ENCODE measurements around the gene PAN3.
A peak's percentile ranks its signal among the peaks of the same experiment; 100 is the strongest.
"Not testable (repeated sequence)": the region's sequence is repeated elsewhere in the genome, so short reads cannot be mapped to it uniquely, and the experiment has no call there.

PAN3 gene

GRCh38 chr13:28136916-28137315 is 1.4 kb upstream of the PAN3 start:
- DNase-seq (ENCODE audit: low read depth in 2 of 2): no peak

GRCh38 chr13:28137596-28137995 is 749 bp upstream of the PAN3 start:
- DNase-seq (ENCODE audit: low read depth in 2 of 2): no peak

DNA sequence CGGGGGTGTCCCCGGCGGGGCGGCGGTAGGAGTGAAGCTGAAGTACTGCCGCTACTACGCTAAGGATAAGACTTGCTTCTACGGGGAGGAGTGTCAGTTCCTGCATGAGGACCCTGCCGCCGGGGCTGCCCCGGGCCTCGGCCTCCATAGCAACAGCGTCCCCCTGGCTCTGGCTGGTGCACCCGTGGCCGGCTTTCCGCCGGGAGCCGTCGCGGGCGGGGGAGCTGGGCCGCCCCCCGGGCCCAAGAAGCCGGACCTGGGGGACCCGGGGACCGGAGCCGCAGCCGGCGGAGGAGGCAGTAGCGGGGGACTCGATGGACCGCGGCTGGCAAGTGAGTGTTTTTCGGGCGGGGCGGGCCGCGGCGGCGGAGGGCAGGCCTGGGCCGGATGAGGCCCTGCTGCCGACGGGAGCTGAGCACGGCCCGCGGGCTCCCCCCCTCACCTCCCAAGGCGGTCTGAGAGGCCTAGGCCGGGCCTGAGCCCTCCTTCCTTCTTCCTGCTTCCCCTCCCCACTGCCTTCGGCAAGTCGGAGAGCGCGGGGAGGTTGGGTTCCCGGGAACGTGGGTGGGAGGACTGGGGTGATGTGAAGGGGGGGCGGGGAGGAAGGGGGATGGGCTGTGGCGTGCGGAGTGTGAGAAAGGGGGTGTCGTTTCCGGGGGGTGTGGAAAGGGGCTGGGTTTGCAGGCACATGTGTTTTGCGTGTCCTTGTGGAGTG is 568 bp downstream of the PAN3 start:
- peak; percentile 62 to 86 for DNase-seq (ENCODE audit: low read depth in 2 of 2)

- no peak for DNase-seq (ENCODE audit: low read depth in 2 of 2)
Observed at GRCh38 chr13:28140433-28141125, 2.2 kb downstream of the PAN3 start.

DNA sequence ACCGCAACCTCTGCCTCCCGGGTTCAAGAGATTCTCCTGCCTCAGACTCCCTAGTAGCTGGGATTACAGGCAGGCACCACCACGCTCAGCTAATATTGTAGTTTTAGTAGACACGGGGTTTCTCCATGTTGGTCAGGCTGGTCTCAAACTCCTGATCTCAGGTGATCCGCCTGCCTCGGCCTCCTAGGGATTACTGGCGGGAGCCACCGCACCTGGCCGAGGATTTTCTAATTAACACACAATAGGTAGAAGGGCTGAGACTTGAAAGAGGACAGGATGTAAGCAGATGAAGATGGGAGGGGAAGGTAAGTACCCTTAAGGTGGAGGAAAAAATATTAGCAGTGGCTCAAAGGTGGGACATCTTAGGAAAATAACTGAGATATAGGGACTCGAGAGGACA is 3.2 kb downstream of the PAN3 start:
- DNase-seq (ENCODE audit: low read depth in 2 of 2): not testable (repeated sequence)

DNA sequence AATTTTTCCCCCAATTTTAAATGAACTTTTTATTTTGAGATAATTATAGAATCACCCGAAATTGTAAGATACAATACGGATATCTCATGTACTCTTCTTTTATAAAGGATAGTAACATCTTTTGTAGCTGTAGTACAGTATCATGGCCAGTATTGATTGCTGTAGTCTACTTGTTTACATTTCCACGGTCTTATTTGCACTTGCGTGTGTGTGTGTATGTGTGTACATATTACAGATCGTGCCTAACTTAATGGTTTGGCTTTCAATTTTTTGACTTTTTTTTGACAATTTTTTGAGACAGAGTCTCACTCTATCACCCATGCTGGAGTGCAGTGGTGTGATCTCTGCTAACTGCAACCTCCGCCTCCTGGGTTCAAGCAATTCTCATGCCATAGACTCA is 6.7 kb downstream of the PAN3 start:
- no peak for DNase-seq (ENCODE audit: low read depth in 2 of 2)

DNA sequence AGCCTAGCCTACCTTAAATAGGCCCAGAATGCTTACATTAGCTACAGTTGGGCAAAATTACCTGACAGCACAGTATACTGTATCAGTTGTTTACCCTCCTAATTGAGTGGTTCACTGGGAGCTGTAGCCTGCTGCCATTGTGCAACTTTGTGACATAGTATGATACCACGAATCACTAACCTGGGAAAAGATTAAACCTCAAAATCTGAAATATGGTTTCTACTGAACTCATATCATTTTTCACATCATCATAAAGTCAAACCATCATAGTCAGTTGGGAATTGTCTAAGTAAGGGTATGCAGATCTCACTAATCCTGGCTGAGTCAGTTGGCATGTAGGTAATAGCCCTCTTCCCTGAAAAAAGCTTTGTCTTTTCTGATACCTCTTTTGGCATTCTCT is 9.2 kb downstream of the PAN3 start:
- DNase-seq (ENCODE audit: low read depth in 2 of 2): no peak

DNA sequence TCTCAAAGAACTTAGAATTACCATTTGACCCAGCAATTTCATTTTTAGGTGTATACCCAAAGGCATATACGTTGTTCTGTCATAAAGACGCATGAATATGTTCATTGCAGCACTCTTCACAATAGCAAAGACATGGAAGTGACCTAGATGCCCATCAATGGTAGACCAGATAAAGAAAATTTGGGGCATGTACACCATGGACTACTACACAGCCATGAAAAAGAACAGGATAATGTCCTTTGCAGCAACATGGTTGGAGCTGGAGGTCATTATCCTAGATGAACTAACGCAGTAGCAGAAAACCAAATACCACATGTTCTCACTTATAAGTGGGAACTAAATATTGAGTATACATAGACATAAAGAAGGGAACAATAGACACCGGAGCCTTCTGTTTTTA is 20.7 kb downstream of the PAN3 start:
- no peak for DNase-seq (ENCODE audit: low read depth in 2 of 2)

DNA sequence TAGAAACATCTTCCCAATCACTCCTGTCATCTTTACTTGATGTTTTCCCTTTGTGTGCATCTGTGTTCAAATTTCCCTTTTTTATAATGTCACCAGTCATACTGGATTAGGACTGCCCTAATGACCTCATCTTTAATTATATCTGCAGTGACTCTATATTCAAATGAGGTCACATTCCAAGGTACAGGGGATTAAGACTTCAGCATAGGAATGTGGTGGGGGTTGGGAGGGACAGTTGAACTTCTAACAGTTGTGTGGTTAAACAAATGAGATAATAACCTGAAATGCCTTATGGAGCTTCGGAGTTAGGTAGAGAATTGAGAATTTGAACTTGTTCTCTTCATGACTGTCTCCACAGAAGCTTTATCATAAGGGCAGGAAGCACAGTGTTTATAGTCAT is 23.0 kb downstream of the PAN3 start:
- DNase-seq (ENCODE audit: low read depth in 2 of 2): no peak

GRCh38 chr13:28163587-28163986 is 25.2 kb downstream of the PAN3 start:
- DNase-seq (ENCODE audit: low read depth in 2 of 2): no peak

GRCh38 chr13:28166257-28166656 is 27.9 kb downstream of the PAN3 start:
- no peak for DNase-seq (ENCODE audit: low read depth in 2 of 2)

- DNase-seq (ENCODE audit: low read depth in 2 of 2): no peak
Observed at GRCh38 chr13:28171266-28171665, 32.9 kb downstream of the PAN3 start.

DNA sequence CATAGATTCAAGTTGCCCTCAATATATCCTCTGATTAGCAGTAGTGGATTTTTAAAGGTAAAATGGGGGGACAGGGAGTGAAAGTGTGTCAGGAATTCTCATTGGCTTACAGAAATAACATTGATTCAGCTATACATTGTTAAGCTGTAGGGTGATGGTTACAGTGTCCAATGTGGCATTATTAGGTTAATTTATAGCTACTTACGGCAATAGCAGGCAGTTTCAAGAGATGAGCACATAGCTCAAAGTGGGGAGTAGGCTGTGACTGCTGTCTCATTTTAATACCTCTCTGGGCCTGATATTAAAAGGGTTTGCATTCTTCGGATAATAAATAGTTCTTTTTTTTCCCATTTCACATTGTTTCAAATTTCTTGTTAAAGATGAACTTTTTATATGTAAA is 34.6 kb downstream of the PAN3 start:
- DNase-seq (ENCODE audit: low read depth in 2 of 2): no peak

- no peak for DNase-seq (ENCODE audit: low read depth in 2 of 2)
Observed at GRCh38 chr13:28173793-28174192, 35.4 kb downstream of the PAN3 start.

DNA sequence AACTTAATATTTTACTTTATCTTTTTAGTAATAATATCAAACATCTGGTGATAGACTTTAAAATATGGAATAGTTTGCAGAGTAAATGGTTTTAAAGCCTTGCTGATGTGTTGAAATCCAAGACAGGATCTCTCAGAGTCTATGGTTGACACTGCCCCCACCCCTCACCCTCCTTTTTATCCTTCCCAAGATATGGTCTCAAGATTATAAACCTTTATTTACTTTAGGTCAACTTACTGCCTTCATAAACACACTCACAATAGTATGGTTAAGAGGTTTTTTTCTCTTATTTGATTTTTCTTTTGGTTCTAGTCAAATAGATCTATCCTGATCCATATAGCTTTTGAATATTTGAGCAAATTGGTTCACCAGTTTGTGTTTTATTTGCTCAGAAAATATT is 39.0 kb downstream of the PAN3 start:
- no peak for DNase-seq (ENCODE audit: low read depth in 2 of 2)

DNA sequence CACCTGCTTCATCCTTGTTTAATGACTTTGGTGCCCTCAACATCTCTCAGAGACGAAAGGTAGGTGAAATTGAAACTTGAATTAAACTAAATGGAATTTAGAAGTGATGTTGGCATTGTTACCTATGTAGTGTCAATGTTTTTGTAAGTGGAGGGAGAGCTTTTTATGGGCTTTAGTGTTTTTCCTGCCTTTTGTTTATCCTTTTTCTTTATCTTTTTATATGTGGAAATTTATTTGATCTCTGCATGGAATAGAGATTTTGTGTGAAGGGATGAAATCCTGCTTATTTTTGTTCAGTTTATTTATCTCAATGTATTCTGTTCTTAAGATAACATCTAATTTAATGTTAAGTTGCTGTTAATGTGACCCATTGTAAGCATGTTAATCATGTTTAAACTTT is 39.5 kb downstream of the PAN3 start:
- DNase-seq (ENCODE audit: low read depth in 2 of 2): no peak

GRCh38 chr13:28179974-28180373 is 41.6 kb downstream of the PAN3 start:
- no peak for DNase-seq (ENCODE audit: low read depth in 2 of 2)

GRCh38 chr13:28181413-28181812 is 43.1 kb downstream of the PAN3 start:
- no peak for DNase-seq (ENCODE audit: low read depth in 2 of 2)

GRCh38 chr13:28185256-28185655 is 46.9 kb downstream of the PAN3 start:
- no peak for DNase-seq (ENCODE audit: low read depth in 2 of 2)

DNA sequence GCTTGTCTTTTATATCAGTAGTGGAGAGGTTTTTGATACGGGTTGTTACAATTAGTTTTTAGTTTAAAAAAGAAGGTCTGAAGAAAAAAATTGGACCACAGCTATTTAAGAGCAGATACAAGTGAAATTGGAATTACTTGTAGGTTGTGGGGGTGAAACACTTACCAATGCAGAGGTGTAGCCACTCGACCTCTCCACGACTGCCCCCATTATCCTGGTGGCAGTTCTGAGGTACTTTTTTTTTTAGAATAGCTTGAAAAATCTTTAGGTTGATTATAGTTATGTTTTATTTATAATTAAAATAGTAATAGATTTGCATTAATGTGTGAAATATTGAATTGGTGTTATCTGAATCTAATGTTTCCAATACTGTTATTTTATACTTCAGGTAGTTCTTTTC is 60.7 kb downstream of the PAN3 start:
- DNase-seq (ENCODE audit: low read depth in 2 of 2): no peak

DNA sequence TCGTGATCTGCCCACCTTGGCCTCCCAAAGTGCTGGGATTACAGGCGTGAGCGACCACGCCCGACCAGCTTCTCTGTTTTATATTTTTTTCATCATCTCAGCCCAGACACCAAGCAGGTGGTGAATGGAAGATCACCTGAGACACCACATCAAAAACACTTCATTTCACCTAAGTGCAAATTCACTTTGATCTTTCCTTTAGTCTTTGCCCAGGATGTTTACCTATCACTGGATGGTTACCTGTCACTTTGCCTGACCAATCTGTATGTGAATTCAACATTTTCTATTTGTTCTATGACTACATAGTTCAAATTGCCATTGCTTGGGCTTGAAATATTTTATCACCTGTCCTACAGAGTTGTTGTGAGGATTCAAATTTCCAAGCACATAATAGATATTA is 65.7 kb downstream of the PAN3 start:
- no peak for DNase-seq (ENCODE audit: low read depth in 2 of 2)

DNA sequence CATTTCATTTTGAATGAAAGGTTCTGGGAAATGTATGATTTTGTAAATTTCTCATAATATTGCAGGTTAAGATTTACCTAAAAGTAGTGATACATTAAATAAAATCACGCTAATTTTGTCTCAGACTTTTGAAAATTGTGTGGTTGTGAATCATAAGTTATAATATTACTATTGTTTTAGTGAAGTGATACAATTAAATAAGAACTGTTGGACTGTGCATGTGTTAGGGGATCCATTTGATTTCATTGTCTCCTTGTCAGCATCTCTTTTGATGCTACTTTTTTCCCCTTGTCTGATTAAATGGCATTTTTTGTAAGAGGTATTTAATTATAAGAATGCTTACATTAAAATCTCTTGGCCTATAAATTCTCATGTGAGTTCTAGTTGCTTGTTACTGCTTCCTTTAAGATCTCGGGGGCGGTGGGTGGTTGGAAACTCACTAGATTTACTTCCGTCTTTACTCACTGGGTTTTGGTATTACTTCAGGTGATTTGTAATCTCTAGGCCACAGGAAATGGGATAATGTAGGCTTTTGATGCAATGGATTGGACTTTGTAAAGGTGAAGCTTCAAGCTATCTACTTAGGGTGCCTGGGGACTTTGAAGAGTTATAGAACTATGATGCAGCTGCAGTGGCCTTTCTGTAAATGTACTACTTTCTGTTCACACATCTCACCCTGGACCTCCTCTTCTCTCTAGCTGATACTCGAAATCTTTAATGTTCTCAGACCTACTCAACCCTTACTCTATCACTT is 66.5 kb downstream of the PAN3 start:
- no peak for DNase-seq (ENCODE audit: low read depth in 2 of 2)

DNA sequence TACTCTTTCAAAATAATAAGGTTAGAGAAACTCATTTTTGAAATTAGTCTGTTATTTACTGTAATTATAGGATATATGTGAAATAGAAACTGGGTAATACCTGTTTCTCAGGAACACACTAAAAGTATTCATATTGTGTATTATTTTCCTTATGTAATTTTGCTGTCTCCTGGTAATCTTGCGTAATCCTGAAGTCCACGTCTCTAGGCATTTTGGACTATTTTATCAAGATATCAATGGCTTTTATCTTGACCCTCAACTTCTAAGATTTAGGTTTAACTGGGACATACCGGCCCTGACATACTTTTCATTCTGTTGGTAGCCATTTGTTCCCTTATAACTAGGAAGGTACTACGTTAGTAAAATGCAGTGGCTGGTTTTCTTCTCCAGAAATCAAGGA is 80.3 kb downstream of the PAN3 start:
- no peak for DNase-seq (ENCODE audit: low read depth in 2 of 2)

All from stimulated activated CD4-positive, alpha-beta T cell treated with anti-CD3 and anti-CD28 coated beads, Interleukin-1b, Interleukin-23, amount 100 ng/mL, for 1 hour (primary cell).